HEK293 (cell line): ENCODE results near the gene CDC42.
"Not testable (repeated sequence)": the region's sequence is repeated elsewhere in the genome, so short reads cannot be mapped to it uniquely, and the experiment has no call there.

Experiments
- HOXA7 ChIP-seq: sonication (generic); formaldehyde crosslinking; IDR thresholded peaks from 2 replicates; pipeline ENCODE4 v1.8.1; 2022; ENCODE audit warnings: missing genetic modification reagents, borderline replicate concordance
- TF ChIP-seq, protein P1 (sequence below): fragments of 450-650 bp; formaldehyde crosslinking; IDR thresholded peaks from 2 replicates; pipeline ENCODE4 v1.5.1; 2016; ENCODE audit warnings: missing biosample characterization, missing genetic modification characterization
- TF ChIP-seq, protein P2 (sequence below): fragments of 450-650 bp; formaldehyde crosslinking; IDR thresholded peaks from 2 replicates; pipeline ENCODE4 v1.5.1; 2016; ENCODE audit warnings: missing biosample characterization, missing genetic modification characterization

DNA sequence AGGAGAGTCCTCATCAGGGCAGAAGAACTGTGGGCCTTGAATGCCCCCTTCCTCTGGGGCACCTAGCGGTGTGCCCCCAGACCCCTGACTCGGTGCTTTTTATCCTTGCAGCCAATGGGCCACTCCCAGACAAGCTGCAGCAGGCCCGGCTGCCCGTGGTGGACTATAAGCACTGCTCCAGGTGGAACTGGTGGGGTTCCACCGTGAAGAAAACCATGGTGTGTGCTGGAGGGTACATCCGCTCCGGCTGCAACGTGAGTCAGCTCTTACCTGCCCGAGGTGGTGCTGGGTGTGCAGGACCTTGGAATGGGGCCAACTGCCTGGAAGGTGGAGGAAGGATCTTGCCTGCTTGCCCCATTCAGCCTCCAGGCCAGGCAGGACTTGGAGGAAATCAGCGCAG is 45.2 kb upstream of the CDC42 start:
- TF ChIP-seq, protein P1, sequence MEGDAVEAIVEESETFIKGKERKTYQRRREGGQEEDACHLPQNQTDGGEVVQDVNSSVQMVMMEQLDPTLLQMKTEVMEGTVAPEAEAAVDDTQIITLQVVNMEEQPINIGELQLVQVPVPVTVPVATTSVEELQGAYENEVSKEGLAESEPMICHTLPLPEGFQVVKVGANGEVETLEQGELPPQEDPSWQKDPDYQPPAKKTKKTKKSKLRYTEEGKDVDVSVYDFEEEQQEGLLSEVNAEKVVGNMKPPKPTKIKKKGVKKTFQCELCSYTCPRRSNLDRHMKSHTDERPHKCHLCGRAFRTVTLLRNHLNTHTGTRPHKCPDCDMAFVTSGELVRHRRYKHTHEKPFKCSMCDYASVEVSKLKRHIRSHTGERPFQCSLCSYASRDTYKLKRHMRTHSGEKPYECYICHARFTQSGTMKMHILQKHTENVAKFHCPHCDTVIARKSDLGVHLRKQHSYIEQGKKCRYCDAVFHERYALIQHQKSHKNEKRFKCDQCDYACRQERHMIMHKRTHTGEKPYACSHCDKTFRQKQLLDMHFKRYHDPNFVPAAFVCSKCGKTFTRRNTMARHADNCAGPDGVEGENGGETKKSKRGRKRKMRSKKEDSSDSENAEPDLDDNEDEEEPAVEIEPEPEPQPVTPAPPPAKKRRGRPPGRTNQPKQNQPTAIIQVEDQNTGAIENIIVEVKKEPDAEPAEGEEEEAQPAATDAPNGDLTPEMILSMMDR (tag by site-specific recombination) = not testable (repeated sequence)
- TF ChIP-seq, protein P2, sequence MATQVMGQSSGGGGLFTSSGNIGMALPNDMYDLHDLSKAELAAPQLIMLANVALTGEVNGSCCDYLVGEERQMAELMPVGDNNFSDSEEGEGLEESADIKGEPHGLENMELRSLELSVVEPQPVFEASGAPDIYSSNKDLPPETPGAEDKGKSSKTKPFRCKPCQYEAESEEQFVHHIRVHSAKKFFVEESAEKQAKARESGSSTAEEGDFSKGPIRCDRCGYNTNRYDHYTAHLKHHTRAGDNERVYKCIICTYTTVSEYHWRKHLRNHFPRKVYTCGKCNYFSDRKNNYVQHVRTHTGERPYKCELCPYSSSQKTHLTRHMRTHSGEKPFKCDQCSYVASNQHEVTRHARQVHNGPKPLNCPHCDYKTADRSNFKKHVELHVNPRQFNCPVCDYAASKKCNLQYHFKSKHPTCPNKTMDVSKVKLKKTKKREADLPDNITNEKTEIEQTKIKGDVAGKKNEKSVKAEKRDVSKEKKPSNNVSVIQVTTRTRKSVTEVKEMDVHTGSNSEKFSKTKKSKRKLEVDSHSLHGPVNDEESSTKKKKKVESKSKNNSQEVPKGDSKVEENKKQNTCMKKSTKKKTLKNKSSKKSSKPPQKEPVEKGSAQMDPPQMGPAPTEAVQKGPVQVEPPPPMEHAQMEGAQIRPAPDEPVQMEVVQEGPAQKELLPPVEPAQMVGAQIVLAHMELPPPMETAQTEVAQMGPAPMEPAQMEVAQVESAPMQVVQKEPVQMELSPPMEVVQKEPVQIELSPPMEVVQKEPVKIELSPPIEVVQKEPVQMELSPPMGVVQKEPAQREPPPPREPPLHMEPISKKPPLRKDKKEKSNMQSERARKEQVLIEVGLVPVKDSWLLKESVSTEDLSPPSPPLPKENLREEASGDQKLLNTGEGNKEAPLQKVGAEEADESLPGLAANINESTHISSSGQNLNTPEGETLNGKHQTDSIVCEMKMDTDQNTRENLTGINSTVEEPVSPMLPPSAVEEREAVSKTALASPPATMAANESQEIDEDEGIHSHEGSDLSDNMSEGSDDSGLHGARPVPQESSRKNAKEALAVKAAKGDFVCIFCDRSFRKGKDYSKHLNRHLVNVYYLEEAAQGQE = not testable (repeated sequence)
- TF ChIP-seq HOXA7 (CRISPR knock-in tag) = not testable (repeated sequence)
